WTC11 (cell line): ENCODE results near the gene HS3ST4. TPM values are rescaled to one million over a fixed set of nuclear protein-coding genes. Genes with fewer than 3 reads are reported as not detected.

Experiments
- ATAC-seq: fragments of 200-7000 bp; cut with Tn5 transposase; 2 replicates; pipeline ENCODE4 v1.10.0; 2021; ENCODE audit warnings: mild to moderate bottlenecking, moderate library complexity
- CTCF ChIA-PET: fragments of 300-600 bp; sonication (Branson Sonifier 250); formaldehyde crosslinking; loops from one replicate; lab custom pipeline; 2021; ENCODE audit warnings: antibody characterized with exemption; lab: Charles Lee
- POLR2A ChIA-PET: fragments of 350-600 bp; sonication (Branson Sonifier 250); formaldehyde crosslinking; loops from one replicate; lab custom pipeline; 2021; ENCODE audit warnings: antibody characterized with exemption; lab: Charles Lee
- DNase-seq: peaks from one replicate; pipeline ENCODE4 v3.0.0; 2021; ENCODE audit warnings: low spot score
- H3K27ac Mint-ChIP-seq: 2 replicates; pipeline ENCODE4 v1.8.0; 2021; ENCODE audit warnings: mixed read lengths
- H3K27me3 Mint-ChIP-seq: 2 replicates; pipeline ENCODE4 v1.8.0; 2021; ENCODE audit warnings: low read depth, mild to moderate bottlenecking, moderate library complexity, mixed read lengths
- H3K36me3 Mint-ChIP-seq: 2 replicates; pipeline ENCODE4 v1.8.0; 2021; ENCODE audit warnings: mixed read lengths
- H3K4me1 Mint-ChIP-seq: 2 replicates; pipeline ENCODE4 v1.8.0; 2022; ENCODE audit warnings: mixed read lengths
- H3K4me3 Mint-ChIP-seq: 2 replicates; pipeline ENCODE4 v1.8.0; 2021; ENCODE audit warnings: mild to moderate bottlenecking, moderate library complexity, mixed read lengths
- H3K9me3 Mint-ChIP-seq: 2 replicates; pipeline ENCODE4 v1.8.0; 2021; ENCODE audit warnings: mixed read lengths
- ELF4 ChIP-seq: sonication (generic); formaldehyde crosslinking; IDR thresholded peaks from 2 replicates; pipeline ENCODE4 v1.8.1; 2022; ENCODE audit warnings: low read depth, mild to moderate bottlenecking, moderate library complexity, missing genetic modification reagents
- NFYB ChIP-seq: sonication (generic); formaldehyde crosslinking; conservative IDR thresholded peaks from 2 replicates; pipeline ENCODE4 v1.8.0; 2022; ENCODE audit warnings: low read depth, missing genetic modification reagents
- PRRX2 ChIP-seq: fragments of 250-450 bp; sonication (Bioruptor Pico); IDR thresholded peaks from 2 replicates; pipeline ENCODE4 v1.8.0; 2021; ENCODE audit warnings: mild to moderate bottlenecking
- ZNF396 ChIP-seq: fragments of 250-450 bp; sonication (Bioruptor Pico); IDR thresholded peaks from 2 replicates; pipeline ENCODE4 v1.8.0; 2021; ENCODE audit warnings: mild to moderate bottlenecking, moderate library complexity, borderline replicate concordance
- ZNF671 ChIP-seq: fragments of 250-450 bp; sonication (Bioruptor Pico); IDR thresholded peaks from 2 replicates; pipeline ENCODE4 v1.8.0; 2021; ENCODE audit warnings: mild to moderate bottlenecking
- total RNA-seq: library from RNA; stranded (reverse); gene quantifications from 3 replicates; pipeline ENCODE4 v1.2.3, GENCODE V29; 2021
- TF ChIP-seq, protein P1 (sequence below): sonication (generic); formaldehyde crosslinking; IDR thresholded peaks from 2 replicates; pipeline ENCODE4 v1.8.0; 2023; ENCODE audit warnings: mild to moderate bottlenecking, missing genetic modification reagents
- TF ChIP-seq, protein P2 (sequence below): sonication (generic); formaldehyde crosslinking; IDR thresholded peaks from 2 replicates; pipeline ENCODE4 v1.8.0; 2022; ENCODE audit warnings: mild to moderate bottlenecking, missing genetic modification reagents
- TF ChIP-seq, protein P3 (sequence below): sonication (generic); formaldehyde crosslinking; IDR thresholded peaks from 2 replicates; pipeline ENCODE4 v1.8.1; 2023; ENCODE audit warnings: mild to moderate bottlenecking, missing genetic modification reagents, moderate library complexity
- TF ChIP-seq, protein P4 (sequence below): sonication (generic); formaldehyde crosslinking; IDR thresholded peaks from 2 replicates; pipeline ENCODE4 v1.8.1; 2023; ENCODE audit warnings: mild to moderate bottlenecking, moderate library complexity, missing genetic modification reagents
- TF ChIP-seq, protein P5 (sequence below): sonication (generic); formaldehyde crosslinking; IDR thresholded peaks from 2 replicates; pipeline ENCODE4 v1.8.1; 2023; ENCODE audit warnings: mild to moderate bottlenecking, missing genetic modification reagents, moderate library complexity
- TF ChIP-seq, protein P6 (sequence below): fragments of 250-450 bp; sonication (Bioruptor Pico); IDR thresholded peaks from 2 replicates; pipeline ENCODE4 v1.9.0; 2021; ENCODE audit warnings: mild to moderate bottlenecking, borderline replicate concordance
- TF ChIP-seq, protein P7 (sequence below): fragments of 250-450 bp; sonication (Bioruptor Pico); conservative IDR thresholded peaks from 2 replicates; pipeline ENCODE4 v1.9.0; 2021; ENCODE audit warnings: mild to moderate bottlenecking
- TF ChIP-seq, protein P8 (sequence below): sonication (generic); formaldehyde crosslinking; IDR thresholded peaks from 2 replicates; pipeline ENCODE4 v1.8.0; 2022; ENCODE audit warnings: mild to moderate bottlenecking, missing genetic modification reagents
- TF ChIP-seq, protein P9 (sequence below): sonication (generic); formaldehyde crosslinking; IDR thresholded peaks from 2 replicates; pipeline ENCODE4 v1.8.0; 2023; ENCODE audit warnings: missing genetic modification reagents, mild to moderate bottlenecking, borderline replicate concordance
- TF ChIP-seq, protein P10 (sequence below): sonication (generic); formaldehyde crosslinking; IDR thresholded peaks from 2 replicates; pipeline ENCODE4 v1.8.1; 2023; ENCODE audit warnings: mild to moderate bottlenecking, missing genetic modification reagents

HS3ST4 gene
- total RNA-seq, 1 experiment from 2014 or later, result 5.4 TPM

DNA sequence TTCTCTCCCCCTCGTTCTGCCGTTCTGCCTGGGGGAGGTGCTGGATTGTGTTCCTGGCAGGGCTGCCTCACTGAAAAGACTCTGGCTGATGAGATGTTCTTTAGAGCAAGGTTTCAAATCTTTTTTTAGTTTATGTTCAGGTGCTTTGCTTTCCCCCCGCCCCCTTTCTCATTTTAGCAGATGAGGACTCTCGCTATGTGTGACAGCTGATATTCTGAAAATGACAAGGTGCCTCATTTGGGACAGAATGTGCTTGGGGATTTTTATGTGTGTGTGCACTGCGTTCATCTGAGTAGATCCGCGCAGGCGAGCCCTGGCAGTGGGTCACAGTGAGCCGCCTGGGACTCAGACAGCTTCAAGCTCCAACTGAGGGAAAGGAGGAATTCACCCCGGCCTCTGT lies 205.9 kb downstream of the HS3ST4 start:
- H3K27me3 Mint-ChIP-seq, result no peaks in the 10 kb centered on the region
- ATAC-seq (no peak), DNase-seq (no peak)
- ChIA-PET CTCF (no interaction called here), POLR2A (no interaction called here)
- H3K27ac Mint-ChIP-seq, result no peak overlapping the region
- H3K36me3 Mint-ChIP-seq, result no peaks in the 10 kb centered on the region
- peaks cover 9% of the 10 kb centered on the region for H3K4me1 Mint-ChIP-seq
- H3K4me3 Mint-ChIP-seq, result no peak overlapping the region
- H3K9me3 Mint-ChIP-seq, result no peaks in the 10 kb centered on the region
- TF ChIP-seq PRRX2 (CRISPR knock-in tag), result no peak
- TF ChIP-seq, protein P1, sequence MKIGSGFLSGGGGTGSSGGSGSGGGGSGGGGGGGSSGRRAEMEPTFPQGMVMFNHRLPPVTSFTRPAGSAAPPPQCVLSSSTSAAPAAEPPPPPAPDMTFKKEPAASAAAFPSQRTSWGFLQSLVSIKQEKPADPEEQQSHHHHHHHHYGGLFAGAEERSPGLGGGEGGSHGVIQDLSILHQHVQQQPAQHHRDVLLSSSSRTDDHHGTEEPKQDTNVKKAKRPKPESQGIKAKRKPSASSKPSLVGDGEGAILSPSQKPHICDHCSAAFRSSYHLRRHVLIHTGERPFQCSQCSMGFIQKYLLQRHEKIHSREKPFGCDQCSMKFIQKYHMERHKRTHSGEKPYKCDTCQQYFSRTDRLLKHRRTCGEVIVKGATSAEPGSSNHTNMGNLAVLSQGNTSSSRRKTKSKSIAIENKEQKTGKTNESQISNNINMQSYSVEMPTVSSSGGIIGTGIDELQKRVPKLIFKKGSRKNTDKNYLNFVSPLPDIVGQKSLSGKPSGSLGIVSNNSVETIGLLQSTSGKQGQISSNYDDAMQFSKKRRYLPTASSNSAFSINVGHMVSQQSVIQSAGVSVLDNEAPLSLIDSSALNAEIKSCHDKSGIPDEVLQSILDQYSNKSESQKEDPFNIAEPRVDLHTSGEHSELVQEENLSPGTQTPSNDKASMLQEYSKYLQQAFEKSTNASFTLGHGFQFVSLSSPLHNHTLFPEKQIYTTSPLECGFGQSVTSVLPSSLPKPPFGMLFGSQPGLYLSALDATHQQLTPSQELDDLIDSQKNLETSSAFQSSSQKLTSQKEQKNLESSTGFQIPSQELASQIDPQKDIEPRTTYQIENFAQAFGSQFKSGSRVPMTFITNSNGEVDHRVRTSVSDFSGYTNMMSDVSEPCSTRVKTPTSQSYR (CRISPR knock-in tag), result no peak
- TF ChIP-seq, protein P2, sequence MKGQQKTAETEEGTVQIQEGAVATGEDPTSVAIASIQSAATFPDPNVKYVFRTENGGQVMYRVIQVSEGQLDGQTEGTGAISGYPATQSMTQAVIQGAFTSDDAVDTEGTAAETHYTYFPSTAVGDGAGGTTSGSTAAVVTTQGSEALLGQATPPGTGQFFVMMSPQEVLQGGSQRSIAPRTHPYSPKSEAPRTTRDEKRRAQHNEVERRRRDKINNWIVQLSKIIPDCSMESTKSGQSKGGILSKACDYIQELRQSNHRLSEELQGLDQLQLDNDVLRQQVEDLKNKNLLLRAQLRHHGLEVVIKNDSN (CRISPR knock-in tag), result no peak
- TF ChIP-seq, protein P3, sequence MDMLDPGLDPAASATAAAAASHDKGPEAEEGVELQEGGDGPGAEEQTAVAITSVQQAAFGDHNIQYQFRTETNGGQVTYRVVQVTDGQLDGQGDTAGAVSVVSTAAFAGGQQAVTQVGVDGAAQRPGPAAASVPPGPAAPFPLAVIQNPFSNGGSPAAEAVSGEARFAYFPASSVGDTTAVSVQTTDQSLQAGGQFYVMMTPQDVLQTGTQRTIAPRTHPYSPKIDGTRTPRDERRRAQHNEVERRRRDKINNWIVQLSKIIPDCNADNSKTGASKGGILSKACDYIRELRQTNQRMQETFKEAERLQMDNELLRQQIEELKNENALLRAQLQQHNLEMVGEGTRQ (CRISPR knock-in tag), result no peak
- TF ChIP-seq ZNF671, result no peak
- TF ChIP-seq, protein P4, sequence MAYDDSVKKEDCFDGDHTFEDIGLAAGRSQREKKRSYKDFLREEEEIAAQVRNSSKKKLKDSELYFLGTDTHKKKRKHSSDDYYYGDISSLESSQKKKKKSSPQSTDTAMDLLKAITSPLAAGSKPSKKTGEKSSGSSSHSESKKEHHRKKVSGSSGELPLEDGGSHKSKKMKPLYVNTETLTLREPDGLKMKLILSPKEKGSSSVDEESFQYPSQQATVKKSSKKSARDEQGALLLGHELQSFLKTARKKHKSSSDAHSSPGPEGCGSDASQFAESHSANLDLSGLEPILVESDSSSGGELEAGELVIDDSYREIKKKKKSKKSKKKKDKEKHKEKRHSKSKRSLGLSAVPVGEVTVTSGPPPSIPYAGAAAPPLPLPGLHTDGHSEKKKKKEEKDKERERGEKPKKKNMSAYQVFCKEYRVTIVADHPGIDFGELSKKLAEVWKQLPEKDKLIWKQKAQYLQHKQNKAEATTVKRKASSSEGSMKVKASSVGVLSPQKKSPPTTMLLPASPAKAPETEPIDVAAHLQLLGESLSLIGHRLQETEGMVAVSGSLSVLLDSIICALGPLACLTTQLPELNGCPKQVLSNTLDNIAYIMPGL (CRISPR knock-in tag), result no peak
- TF ChIP-seq, protein P5, sequence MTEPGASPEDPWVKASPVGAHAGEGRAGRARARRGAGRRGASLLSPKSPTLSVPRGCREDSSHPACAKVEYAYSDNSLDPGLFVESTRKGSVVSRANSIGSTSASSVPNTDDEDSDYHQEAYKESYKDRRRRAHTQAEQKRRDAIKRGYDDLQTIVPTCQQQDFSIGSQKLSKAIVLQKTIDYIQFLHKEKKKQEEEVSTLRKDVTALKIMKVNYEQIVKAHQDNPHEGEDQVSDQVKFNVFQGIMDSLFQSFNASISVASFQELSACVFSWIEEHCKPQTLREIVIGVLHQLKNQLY (CRISPR knock-in tag), result no peak
- TF ChIP-seq, protein P6, sequence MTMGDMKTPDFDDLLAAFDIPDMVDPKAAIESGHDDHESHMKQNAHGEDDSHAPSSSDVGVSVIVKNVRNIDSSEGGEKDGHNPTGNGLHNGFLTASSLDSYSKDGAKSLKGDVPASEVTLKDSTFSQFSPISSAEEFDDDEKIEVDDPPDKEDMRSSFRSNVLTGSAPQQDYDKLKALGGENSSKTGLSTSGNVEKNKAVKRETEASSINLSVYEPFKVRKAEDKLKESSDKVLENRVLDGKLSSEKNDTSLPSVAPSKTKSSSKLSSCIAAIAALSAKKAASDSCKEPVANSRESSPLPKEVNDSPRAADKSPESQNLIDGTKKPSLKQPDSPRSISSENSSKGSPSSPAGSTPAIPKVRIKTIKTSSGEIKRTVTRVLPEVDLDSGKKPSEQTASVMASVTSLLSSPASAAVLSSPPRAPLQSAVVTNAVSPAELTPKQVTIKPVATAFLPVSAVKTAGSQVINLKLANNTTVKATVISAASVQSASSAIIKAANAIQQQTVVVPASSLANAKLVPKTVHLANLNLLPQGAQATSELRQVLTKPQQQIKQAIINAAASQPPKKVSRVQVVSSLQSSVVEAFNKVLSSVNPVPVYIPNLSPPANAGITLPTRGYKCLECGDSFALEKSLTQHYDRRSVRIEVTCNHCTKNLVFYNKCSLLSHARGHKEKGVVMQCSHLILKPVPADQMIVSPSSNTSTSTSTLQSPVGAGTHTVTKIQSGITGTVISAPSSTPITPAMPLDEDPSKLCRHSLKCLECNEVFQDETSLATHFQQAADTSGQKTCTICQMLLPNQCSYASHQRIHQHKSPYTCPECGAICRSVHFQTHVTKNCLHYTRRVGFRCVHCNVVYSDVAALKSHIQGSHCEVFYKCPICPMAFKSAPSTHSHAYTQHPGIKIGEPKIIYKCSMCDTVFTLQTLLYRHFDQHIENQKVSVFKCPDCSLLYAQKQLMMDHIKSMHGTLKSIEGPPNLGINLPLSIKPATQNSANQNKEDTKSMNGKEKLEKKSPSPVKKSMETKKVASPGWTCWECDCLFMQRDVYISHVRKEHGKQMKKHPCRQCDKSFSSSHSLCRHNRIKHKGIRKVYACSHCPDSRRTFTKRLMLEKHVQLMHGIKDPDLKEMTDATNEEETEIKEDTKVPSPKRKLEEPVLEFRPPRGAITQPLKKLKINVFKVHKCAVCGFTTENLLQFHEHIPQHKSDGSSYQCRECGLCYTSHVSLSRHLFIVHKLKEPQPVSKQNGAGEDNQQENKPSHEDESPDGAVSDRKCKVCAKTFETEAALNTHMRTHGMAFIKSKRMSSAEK (CRISPR knock-in tag), result no peak
- no peak for TF ChIP-seq NFYB (CRISPR knock-in tag)
- TF ChIP-seq, protein P7, sequence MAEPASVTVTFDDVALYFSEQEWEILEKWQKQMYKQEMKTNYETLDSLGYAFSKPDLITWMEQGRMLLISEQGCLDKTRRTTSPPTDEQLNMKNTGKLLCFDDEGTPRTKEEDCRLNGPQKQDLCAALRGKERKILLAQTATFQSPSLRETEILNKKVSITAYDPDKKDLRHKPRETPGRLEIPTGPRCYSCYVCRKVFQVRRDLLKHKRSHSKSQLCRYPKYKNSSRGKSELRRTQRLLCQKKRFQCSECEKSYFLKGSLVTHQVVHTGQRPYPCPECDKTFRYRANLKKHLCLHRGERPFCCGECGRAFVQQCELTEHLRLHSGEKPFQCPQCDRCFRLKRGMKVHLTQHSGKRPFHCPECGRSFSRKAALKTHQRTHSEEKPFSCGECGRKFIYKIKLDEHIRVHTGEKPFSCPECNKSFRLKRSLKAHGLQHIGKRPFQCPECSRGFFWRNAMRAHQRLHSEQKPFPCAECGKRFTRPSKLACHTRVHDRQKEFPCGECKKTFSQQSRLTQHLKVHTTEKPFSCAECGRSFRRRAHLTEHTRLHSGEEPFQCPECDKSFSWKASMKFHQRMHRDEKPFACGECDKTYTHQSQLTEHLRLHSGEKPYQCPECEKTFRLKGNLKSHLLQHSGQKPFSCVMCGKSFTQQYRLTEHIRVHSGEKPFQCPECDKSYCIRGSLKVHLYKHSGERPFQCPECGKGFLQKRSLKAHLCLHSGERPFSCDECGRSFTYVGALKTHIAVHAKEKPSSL (CRISPR knock-in tag), result no peak
- TF ChIP-seq, protein P8, sequence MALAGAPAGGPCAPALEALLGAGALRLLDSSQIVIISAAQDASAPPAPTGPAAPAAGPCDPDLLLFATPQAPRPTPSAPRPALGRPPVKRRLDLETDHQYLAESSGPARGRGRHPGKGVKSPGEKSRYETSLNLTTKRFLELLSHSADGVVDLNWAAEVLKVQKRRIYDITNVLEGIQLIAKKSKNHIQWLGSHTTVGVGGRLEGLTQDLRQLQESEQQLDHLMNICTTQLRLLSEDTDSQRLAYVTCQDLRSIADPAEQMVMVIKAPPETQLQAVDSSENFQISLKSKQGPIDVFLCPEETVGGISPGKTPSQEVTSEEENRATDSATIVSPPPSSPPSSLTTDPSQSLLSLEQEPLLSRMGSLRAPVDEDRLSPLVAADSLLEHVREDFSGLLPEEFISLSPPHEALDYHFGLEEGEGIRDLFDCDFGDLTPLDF (CRISPR knock-in tag), result no peak
- no peak for TF ChIP-seq ZNF396
- no peak for TF ChIP-seq ELF4 (CRISPR knock-in tag)
- TF ChIP-seq, protein P9, sequence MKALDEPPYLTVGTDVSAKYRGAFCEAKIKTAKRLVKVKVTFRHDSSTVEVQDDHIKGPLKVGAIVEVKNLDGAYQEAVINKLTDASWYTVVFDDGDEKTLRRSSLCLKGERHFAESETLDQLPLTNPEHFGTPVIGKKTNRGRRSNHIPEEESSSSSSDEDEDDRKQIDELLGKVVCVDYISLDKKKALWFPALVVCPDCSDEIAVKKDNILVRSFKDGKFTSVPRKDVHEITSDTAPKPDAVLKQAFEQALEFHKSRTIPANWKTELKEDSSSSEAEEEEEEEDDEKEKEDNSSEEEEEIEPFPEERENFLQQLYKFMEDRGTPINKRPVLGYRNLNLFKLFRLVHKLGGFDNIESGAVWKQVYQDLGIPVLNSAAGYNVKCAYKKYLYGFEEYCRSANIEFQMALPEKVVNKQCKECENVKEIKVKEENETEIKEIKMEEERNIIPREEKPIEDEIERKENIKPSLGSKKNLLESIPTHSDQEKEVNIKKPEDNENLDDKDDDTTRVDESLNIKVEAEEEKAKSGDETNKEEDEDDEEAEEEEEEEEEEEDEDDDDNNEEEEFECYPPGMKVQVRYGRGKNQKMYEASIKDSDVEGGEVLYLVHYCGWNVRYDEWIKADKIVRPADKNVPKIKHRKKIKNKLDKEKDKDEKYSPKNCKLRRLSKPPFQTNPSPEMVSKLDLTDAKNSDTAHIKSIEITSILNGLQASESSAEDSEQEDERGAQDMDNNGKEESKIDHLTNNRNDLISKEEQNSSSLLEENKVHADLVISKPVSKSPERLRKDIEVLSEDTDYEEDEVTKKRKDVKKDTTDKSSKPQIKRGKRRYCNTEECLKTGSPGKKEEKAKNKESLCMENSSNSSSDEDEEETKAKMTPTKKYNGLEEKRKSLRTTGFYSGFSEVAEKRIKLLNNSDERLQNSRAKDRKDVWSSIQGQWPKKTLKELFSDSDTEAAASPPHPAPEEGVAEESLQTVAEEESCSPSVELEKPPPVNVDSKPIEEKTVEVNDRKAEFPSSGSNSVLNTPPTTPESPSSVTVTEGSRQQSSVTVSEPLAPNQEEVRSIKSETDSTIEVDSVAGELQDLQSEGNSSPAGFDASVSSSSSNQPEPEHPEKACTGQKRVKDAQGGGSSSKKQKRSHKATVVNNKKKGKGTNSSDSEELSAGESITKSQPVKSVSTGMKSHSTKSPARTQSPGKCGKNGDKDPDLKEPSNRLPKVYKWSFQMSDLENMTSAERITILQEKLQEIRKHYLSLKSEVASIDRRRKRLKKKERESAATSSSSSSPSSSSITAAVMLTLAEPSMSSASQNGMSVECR (CRISPR knock-in tag), result no peak
- TF ChIP-seq, protein P10, sequence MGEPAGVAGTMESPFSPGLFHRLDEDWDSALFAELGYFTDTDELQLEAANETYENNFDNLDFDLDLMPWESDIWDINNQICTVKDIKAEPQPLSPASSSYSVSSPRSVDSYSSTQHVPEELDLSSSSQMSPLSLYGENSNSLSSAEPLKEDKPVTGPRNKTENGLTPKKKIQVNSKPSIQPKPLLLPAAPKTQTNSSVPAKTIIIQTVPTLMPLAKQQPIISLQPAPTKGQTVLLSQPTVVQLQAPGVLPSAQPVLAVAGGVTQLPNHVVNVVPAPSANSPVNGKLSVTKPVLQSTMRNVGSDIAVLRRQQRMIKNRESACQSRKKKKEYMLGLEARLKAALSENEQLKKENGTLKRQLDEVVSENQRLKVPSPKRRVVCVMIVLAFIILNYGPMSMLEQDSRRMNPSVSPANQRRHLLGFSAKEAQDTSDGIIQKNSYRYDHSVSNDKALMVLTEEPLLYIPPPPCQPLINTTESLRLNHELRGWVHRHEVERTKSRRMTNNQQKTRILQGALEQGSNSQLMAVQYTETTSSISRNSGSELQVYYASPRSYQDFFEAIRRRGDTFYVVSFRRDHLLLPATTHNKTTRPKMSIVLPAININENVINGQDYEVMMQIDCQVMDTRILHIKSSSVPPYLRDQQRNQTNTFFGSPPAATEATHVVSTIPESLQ, result no peak
